GM18858 (cell line): ENCODE data around the gene ZNF326.
"Not testable (repeated sequence)": the region's sequence is repeated elsewhere in the genome, so short reads cannot be mapped to it uniquely, and the experiment has no call there.

Source experiments
- ATAC-seq: cut with Tn5 transposase; IDR thresholded peaks from one replicate; pipeline ENCODE4 v1.9.1; 2021; ENCODE audit not compliant: unreplicated experiment

ZNF326 gene

DNA sequence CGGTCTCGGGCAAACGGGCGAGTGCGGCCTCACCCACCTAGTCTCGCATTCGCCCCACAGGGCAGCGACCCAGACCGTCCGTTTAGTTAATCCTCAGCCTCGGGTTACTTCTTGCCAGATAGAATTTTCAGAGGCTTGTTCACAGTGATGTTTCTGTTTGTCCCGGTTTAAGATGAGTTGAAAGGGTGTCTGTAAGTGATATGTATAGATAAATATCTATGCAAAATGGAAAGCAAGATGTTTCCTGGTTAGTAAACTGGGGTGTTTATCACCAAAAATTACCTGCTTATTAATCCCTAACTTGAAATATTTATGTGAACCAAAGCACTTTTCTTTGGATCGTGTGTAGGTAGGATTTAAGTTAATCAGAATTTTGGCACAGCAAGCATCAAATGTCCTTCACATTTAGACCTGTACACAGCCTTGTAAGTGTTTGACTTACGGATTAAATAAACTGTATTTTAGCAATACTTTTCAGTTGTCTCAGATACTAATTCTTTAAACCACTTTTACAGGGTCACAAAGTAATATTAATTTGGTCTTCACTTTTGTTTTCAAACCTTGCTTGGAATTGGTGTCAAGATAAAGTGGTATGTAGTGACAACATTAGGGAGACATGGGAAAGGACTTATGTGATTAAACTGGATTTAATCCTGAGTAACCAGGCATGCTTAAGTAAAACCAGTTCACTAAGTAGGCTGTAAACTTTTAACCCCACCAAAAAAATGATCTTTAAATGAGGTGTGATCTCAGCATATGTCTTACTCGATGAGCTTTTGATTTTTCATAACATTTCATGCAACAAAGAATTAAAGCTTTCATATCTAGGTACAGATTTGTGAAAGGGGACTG, 914 bp downstream of the ZNF326 start:
- ATAC-seq, result no peak

DNA sequence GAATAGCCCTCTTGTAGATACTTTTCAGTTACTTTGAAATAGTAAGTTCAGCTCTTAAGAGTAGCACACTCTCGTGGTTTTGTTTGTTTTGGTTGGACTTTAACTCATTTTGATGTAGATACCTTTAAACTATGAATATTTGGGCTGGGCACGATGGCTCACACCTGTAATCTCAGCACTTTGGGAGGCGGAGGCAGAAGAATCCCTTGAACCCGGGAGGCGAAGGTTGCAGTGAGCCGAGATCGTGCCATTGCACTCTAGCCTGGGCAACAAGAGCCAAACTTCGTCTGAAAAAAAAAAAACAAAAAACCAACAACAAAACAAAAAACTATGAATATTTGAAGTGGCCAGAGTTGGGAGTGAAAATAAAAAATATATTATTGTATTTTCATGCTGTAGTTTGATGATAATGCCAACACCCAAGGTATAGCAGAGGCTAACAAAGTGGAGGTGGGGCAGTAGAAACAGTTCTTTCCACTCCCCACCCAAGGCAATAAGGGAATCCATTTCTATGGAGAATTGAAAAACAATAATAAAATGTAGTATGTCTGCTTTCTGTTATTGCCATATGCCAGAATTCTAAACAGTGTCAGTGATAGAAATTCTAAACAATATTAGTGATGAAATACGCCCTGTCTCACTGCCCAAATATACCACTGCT, 1.7 kb downstream of the ZNF326 start:
- ATAC-seq, result no peak

DNA sequence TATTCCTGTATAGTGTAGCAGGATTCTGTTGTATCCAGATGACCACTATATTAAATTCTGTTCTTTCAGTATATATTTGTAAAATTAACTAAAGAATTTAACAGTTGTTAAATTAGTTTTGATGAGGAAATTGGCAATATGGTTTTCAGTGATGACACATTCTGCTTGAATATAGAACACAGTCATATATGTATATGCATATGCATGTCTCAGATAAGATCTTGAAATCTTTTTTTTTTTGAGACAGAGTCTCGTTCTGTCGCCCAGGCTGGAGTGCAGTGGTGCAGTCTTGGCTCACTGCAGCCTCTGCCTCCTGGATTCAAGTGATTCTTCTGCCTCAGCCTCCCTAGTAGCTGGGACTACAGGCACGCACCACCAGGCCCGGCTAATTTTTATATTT, 2.2 kb downstream of the ZNF326 start:
- ATAC-seq, result not testable (repeated sequence)

DNA sequence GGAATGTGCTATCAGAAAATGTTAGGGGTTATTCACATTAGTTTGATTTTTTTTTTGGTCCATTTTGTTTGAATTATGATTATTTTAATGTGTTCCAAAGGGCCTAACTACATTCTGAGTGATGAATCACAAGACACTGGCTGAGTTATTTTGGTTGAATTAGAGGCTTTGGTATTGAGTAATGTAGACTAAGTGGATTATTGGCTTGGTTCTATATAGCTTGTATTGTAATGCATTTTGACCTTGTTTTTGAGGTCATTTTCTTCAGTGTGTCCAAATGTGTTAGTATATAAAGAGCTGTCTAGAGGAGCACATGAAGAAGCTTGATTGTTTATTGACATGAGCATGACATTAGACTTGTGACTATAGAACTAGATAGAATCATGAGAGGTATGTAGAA, 3.4 kb downstream of the ZNF326 start:
- ATAC-seq, result no peak

DNA sequence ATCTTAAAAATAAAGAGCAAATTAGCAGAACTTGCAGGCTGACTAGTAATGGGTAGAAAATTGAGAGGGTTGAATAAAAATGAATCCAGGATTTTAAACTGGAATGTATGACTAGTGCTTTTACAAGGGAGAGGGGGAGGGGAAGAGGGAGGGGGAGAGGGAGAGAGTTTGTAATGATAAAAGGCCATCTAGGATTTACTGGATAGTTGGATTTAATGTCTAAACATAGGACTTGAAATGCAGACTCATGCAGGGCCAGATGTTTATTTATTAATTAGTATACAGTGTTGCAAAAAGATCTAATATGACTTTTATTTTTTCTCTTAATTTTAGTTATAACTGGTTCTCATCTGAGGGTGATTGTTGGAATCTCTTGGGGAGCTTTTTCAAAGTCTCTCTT, 4.3 kb downstream of the ZNF326 start:
- ATAC-seq, result no peak

DNA sequence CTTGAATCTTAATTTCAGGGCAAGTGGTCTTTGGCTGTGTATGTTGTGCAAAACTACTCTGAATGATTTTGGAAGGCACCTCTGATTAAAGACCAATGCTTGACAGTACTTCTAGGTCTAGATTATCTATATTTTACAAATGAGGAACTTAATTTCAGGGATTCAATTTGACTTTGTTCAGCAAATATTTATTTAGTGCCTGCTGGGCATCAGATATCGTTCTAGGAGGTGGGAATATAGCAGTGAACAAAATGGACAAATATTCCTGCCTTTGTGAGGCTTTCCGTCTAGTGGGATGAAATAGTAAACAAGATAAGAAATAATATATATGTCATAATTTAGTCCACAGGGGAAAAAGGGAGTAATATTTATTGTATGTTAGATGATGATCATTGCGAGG, 4.7 kb downstream of the ZNF326 start:
- ATAC-seq, result no peak

DNA sequence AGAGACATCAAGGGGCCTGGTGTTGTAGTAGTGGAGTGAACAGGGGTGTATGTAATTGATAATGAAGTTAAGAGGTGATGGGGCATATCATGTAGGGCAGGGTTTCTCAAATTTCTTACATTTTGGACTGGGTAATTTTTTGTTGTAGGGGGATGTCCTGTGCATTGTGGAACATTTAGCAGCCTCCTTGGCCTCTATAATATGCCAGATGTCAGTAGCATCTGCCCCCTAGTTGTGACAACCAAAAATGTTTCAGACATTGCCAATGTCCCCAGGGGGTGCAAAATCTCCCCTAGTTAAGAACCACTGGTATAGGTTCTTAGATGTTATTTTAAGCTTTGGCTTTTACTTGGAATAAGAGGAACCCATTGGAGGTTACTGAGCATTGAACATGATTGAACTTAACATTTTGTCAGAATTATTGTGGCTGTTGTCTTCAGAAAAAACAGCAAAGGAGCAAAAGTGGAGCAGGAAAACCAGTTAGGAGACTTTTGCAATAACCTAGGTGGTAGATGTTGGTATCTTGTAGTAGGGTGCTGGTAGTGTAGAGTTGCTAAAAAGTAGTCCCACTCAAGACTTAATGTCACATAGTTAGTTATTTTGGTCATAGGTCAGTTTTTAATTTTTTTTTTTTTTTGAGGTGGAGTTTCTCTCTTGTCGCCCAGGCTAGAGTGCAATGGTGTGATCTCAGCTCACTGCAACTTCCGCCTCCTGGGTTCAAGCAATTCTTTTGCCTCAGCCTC, 6.2 kb downstream of the ZNF326 start:
- no peak for ATAC-seq

DNA sequence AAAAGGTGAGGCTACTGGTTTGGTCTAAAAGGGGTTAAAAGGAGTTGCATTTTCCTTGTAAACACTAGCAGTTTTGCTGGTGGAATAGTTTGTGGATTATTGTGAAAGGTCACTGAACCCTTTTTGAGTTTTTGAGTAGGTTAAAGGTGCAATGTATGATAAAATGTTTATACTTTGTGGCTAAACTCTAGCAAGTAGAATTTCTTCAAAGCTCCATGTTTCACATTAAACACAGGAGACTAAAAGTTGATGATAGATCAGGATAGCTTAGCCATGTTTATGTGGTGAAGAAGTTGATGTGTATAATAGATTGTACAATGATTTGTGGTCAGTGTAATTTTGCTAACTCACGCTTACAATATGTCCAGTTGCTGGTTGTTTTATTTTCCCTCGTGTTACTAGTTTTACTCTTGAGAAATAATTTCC, 13.1 kb downstream of the ZNF326 start:
- ATAC-seq, result no peak

DNA sequence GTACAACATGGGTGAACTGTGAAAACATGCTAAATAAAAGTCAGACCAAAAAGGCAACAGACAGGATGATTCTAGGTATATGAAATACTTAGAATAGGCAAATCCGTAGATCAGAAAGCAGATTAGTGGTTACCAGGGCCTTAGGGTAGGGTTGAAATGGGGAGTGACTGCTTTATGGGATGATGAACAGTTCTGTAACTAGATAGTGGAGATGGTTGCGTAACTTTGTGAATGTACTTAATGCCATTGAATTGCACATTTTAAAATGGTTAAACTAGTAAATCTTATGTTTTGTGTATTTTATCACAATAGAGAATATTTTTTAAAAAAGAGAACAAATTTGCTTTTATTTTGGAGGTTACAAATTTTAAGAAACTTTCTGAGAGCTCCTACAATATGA, 17.4 kb downstream of the ZNF326 start:
- no peak for ATAC-seq

DNA sequence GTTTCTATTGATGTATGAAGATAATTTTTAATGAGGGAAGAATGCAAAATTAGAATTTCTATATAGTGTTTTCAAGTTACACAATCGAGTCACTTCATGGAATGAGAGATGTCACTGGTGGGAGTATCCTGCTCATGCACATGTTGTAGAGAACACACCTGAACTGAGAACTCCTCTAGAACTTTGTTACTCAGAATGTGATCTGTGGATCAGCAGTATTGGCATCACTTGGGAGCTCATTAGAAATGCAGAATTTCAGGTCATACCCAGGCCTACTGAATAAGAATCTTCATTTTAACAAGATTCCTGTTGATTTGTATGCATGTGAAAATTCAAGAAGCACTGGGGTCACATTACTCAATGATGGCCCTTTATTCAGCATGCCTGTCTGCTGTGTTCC, 28.8 kb downstream of the ZNF326 start:
- no peak for ATAC-seq

DNA sequence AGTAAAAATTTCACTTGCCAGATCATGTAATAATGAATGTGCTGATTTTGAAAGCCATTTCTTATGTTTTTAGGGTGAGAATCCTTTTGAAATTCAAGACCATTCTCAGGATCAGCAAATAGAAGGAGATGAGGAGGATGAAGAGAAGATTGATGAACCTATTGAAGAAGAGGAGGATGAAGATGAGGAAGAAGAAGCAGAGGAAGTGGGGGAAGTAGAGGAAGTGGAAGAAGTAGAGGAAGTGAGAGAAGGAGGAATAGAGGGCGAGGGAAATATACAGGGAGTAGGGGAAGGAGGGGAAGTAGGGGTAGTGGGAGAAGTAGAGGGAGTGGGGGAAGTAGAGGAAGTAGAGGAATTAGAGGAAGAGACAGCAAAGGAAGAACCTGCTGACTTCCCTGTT, 32.4 kb downstream of the ZNF326 start:
- ATAC-seq, result no peak

DNA sequence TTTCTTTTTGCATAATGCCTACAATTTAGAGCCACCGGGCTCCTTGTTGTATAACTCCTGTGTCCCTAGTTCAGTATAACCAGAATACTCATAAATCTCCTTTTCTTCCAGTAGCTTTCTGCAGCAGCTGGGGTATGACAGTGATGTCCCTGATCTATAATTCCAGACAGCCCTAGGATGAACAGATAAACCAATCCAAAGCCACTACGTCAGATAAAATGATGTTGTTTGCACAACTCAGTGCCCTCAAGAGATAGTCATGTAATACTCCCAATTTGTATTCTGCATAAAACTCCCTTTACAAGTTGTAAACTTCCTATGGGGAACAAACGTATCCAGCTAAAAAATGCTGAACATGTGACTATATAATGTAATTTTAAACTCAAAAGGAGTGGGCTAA, 44.7 kb downstream of the ZNF326 start:
- no peak for ATAC-seq

DNA sequence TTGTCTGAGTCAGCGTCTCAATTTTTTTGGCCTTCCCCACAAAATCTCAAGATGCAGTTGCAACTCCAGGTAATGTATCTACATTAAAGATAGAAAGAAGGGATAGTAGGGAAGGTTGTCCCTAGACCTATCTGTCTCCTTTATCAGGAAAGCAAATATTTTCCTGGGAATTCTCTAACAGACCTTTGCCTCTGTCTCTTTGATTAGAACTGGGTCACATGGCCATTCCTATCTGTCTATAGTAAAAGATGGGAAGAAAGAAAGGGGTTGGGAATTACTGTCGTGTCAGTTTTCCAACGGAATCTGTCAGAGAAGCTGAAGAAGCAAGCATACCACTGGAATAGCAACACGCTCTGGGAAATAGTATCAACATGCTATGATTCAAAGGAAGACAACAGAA, 48.7 kb downstream of the ZNF326 start:
- no peak for ATAC-seq

DNA sequence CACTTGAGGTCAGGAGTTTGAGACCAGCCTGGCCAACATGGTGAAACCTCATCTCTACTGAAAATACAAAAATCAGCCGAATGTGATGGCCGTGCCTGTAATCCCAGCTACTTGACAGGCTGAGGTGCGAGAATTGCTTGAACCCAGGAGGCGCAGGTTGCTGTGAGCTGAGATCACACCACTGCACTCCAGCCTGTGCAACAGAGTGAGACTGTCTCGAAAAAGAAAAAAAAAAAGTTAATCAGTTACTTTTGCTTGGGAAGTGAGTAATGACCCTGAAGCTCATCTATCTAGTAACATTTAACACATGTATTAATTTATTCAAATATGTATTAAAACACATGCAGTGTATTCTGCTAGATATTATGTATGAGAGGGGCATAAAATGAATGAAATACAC, 49.4 kb downstream of the ZNF326 start:
- no peak for ATAC-seq

DNA sequence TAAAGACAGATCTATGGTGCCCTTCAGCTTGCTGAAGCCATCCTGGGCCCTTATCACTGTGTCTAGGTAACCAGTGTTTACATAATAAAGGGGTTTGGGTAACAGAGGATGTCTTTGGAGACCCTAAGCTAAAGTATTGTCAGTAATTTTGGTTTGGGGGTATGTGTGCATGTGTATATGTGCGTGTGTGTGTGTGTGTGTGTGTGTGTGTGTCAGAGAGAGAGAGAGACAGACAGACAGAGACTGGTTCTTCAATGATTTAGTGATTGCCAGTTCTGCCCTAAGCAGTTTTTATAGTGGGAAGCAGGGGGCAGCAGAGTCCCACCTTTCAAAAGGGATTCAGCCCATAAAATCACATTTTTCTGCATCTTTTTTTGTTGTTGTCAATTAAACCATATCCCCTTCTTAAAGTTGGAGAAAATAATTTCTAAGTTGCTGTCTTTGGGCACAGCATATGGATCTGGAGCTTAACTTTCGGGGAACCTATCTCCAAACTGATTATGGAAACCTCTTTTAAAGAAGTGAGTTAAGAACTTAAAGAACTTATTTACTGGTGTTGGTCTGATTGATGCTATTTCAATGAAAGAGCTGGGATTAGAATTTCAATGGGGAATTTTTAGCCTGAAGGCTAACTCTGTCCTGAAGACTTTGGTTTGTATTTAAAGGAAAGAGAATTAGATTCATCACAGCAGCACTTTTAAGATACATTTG, 51.1 kb downstream of the ZNF326 start:
- no peak for ATAC-seq

DNA sequence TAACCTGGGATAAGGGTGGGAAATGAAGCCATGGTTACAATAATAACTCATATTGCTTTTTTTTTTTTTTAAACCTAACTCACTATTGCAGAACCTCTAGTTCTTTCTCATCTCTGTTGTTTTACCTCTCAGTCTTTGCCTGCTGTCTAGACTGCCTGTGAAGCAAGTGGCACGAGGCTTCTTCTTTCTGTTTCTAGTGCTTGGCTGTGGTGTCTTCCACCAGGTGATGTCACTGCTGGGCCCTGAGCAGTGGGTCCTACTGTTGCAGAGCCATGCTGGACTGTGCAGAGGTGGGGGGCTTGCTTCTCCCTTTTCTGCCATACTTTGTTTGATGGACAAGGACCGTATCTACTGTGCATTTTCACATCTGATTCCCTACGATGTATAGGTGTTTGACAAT, 51.7 kb downstream of the ZNF326 start:
- no peak for ATAC-seq

DNA sequence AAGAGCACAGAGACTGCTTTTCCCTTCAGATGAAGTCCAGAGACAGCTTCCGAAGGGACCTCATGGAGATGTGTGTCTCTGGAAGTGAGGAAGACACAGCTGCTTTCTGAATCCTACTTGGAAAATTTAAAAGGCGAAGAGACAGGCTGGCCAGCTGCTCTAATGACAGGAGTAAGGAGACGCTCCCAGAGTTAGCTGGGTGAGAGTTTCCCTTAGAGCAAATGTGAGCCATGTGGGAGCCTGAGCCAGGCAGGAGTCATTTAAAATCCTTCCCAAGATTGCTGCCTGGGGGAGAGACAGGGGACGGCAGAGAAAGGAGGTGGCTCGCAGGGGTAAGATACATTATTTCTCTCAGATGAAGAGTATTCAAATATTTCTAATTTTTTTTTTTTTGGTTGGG, 53.1 kb downstream of the ZNF326 start:
- ATAC-seq, result no peak

DNA sequence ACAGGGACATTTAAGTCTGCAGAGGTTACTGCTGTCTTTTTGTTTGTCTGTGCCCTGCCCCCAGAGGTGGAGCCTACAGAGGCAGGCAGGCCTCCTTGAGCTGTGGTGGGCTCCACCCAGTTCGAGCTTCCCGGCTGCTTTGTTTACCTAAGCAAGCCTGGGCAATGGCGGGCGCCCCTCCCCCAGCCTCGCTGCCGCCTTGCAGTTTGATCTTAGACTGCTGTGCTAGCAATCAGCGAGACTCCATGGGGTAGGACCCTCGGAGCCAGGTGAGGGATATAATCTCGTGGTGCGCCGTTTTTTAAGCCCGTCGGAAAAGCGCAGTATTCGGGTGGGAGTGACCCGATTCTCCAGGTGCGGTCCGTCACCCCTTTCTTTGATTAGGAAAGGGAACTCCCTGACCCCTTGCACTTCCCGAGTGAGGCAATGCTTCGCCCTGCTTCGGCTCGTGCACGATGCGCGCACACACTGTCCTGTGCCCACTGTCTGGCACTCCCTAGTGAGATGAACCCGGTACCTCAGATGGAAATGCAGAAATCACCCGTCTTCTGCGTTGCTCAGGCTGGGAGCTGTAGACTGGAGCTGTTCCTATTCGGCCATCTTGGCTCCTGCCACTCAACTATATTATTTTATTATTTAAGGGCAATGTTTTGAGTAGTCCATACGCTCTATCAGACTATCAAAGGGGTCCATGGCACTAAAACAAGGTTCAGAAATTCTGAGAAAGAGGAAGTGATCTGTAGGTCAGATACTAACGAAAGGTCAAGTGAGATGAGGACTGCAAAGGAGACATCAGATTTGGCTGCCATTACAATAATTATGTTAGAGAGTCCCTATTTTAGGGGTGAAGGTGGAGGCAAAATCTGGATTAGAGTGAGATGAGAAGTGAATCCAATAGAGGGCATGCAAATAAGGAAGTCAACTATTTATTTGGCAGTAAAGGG, 68.1 kb downstream of the ZNF326 start:
- not testable (repeated sequence) for ATAC-seq

DNA sequence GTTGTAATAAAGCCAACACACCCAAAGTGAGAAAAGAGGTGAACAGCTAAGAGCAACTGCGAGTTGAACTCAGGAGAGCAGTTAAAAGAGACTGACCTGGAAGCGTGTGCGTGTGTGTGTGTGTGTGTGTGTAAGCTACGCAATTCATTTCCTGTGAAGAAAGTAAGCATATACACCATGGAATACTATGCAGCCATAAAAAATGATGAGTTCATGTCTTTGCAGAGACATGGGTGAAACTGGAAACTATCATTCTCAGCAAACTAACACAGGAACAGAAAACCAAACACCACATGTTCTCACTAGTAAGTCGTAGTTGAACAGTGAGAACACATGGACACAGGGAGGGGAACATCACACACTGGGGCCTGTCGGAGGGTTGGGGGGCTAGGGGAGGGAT, 69.2 kb downstream of the ZNF326 start:
- ATAC-seq, result not testable (repeated sequence)
